Endothelial cell of umbilical vein (primary cell): ENCODE measurements around the gene RAB11FIP3. TPM values are rescaled to one million over a fixed set of nuclear protein-coding genes. Genes with fewer than 3 reads are reported as not detected.

Experiments
- BruUV-seq: library from RNA; stranded (reverse); fragments of 400-500 nt; replicated peaks from 2 replicates; lab custom pipeline; 2021; lab: Mats Ljungman, UMichigan
- CTCF ChIA-PET: fragments of 300-600, 350-600 bp; sonication (Branson Sonifier 250); formaldehyde crosslinking; loops from one replicate; lab custom pipeline; 2021; ENCODE audit warnings: antibody characterized with exemption, inconsistent platforms; lab: Charles Lee
- POLR2A ChIA-PET: fragments of 300-600, 350-600 bp; sonication (Branson Sonifier 250); formaldehyde crosslinking; loops from one replicate; lab custom pipeline; 2021; ENCODE audit warnings: antibody characterized with exemption, inconsistent platforms; lab: Charles Lee
- DNase-seq: peaks from one replicate; pipeline ENCODE4 v3.0.0-alpha.2; 2011; ENCODE audit warnings: low read depth, low spot score
- FAIRE-seq: peaks from 2 replicates; lab custom pipeline; 2011; peaks lifted over from hg19 to GRCh38; lab: Jason Lieb, UNC
- H2AFZ ChIP-seq: 2 replicates; pipeline ENCODE4 v1.6.0; 2012; ENCODE audit warnings: low read depth, low read length, control low read depth, inconsistent platforms
- H3K27ac ChIP-seq: 2 replicates; pipeline ENCODE4 v1.5.1; 2011; ENCODE audit warnings: low read depth, mild to moderate bottlenecking, control low read depth, low read length, moderate library complexity; ENCODE audit not compliant: insufficient read depth
- H3K27me3 ChIP-seq, 2 experiments: 2 replicates each; pipeline versions ENCODE4 v1.6.0 to v1.6.1; 2011; ENCODE audit warnings: low read length in 2 of 2, mixed read lengths in 1 of 2; ENCODE audit not compliant: control insufficient read depth in 2 of 2, insufficient read depth in 2 of 2
- H3K36me3 ChIP-seq, 2 experiments: 2 replicates in 1 of 2; 3 replicates in 1 of 2; pipeline ENCODE4 v1.5.1; 2011; ENCODE audit warnings: low read length in 2 of 2, mild to moderate bottlenecking in 1 of 2, moderate library complexity in 1 of 2; ENCODE audit not compliant: control insufficient read depth in 2 of 2, insufficient read depth in 2 of 2; ENCODE audit errors: extremely low read depth in 1 of 2
- H3K4me1 ChIP-seq: 3 replicates; pipeline ENCODE4 v1.5.1; 2011; ENCODE audit warnings: mild to moderate bottlenecking, low read length; ENCODE audit not compliant: control insufficient read depth, insufficient read depth; ENCODE audit errors: extremely low read depth
- H3K4me2 ChIP-seq: 2 replicates; pipeline ENCODE4 v1.6.1; 2011; ENCODE audit warnings: low read length, control low read depth, mixed read lengths; ENCODE audit not compliant: insufficient read depth
- H3K4me3 ChIP-seq, 3 experiments: fragments of 200-600 bp in 1 of 3; sonication (generic), shearing (Covaris generic) in 1 of 3; replicated peaks in 1 of 3; 2 replicates each; pipeline ENCODE4 v1.5.1; 2011 to 2016; ENCODE audit warnings: control low read depth in 3 of 3, low read length in 3 of 3, mild to moderate bottlenecking in 2 of 3, inconsistent platforms in 1 of 3, low read depth in 1 of 3, moderate library complexity in 1 of 3; ENCODE audit not compliant: insufficient read depth in 1 of 3
- H3K79me2 ChIP-seq: 2 replicates; pipeline ENCODE4 v1.6.0; 2012; ENCODE audit warnings: low read length, inconsistent platforms; ENCODE audit not compliant: control insufficient read depth, insufficient read depth
- H3K9ac ChIP-seq: replicated peaks from 2 replicates; pipeline ENCODE3; 2011; ENCODE audit warnings: low read length, control low read depth; ENCODE audit not compliant: insufficient read depth; ENCODE audit errors: extremely low read depth
- H3K9me1 ChIP-seq: replicated peaks from 3 replicates; pipeline ENCODE4 v1.6.0; 2011; ENCODE audit warnings: mild to moderate bottlenecking, low read length; ENCODE audit not compliant: control insufficient read depth, insufficient read depth; ENCODE audit errors: extremely low read depth
- H3K9me3 ChIP-seq: replicated peaks from 2 replicates; pipeline ENCODE4 v1.5.1; 2012; ENCODE audit warnings: low read length, inconsistent platforms; ENCODE audit not compliant: control insufficient read depth, insufficient read depth
- H4K20me1 ChIP-seq: replicated peaks from 2 replicates; pipeline ENCODE3; 2011; ENCODE audit warnings: mild to moderate bottlenecking, low read length; ENCODE audit not compliant: control insufficient read depth, insufficient read depth; ENCODE audit errors: extremely low read depth
- CTCF ChIP-seq, 2 donors: IDR thresholded peaks; 1 replicate in 1 of 2; 2 replicates in 1 of 2; pipeline ENCODE4 v1.5.1; 2011; ENCODE audit warnings: low read length in 2 of 2, mild to moderate bottlenecking in 2 of 2, moderate library complexity in 2 of 2, control low read depth in 1 of 2, inconsistent platforms in 1 of 2, low read depth in 1 of 2; ENCODE audit not compliant: insufficient read depth in 1 of 2; ENCODE audit errors: extremely low read depth in 1 of 2
- EZH2 ChIP-seq: IDR thresholded peaks from 2 replicates; pipeline ENCODE4 v1.6.1; 2012; ENCODE audit warnings: borderline replicate concordance, low read depth, mild to moderate bottlenecking, moderate library complexity, low read length, inconsistent platforms; ENCODE audit not compliant: severe bottlenecking
- GATA2 ChIP-seq: IDR thresholded peaks from 2 replicates; pipeline ENCODE4 v1.7.0; 2011; ENCODE audit warnings: low read depth, mild to moderate bottlenecking, moderate library complexity, mixed read lengths, low read length; ENCODE audit not compliant: insufficient read length, insufficient read depth
- JUN ChIP-seq: IDR thresholded peaks from 2 replicates; pipeline ENCODE4 v1.6.1; 2011; ENCODE audit warnings: borderline replicate concordance, low read depth; ENCODE audit not compliant: insufficient read length, insufficient read depth
- MAX ChIP-seq: IDR thresholded peaks from 2 replicates; pipeline ENCODE4 v1.6.1; 2011; ENCODE audit not compliant: insufficient read depth, insufficient read length
- MYC ChIP-seq: IDR thresholded peaks from one replicate; pipeline ENCODE4 v1.6.1; 2011; ENCODE audit warnings: mild to moderate bottlenecking, low read depth, low read length
- POLR2A ChIP-seq: IDR thresholded peaks from 2 replicates; pipeline ENCODE4 v1.6.1; 2012; ENCODE audit warnings: low read depth, mild to moderate bottlenecking, control low read depth, low read length
- POLR2AphosphoS5 ChIP-seq: IDR thresholded peaks from 2 replicates; pipeline ENCODE4 v1.6.1; 2012; ENCODE audit warnings: low read depth, mild to moderate bottlenecking, control low read depth, low read length, moderate library complexity; ENCODE audit not compliant: insufficient read depth
- dilution Hi-C: fragments of 300-500 bp; cut with MboI; formaldehyde crosslinking; loops from one replicate; pipeline ENCODE4 v1.15.0; 2019; ENCODE audit warnings: low sequenced_read_pairs; ENCODE audit not compliant: extremely low pct_ligation_motif_present
- intact Hi-C: fragments of 100-400 bp; cut with micrococcal nuclease; formaldehyde crosslinking; loops from one replicate; pipeline ENCODE4 v1.10.0; 2022
- polyA plus RNA-seq, 4 experiments: library from polyadenylated mRNA; depleted of rRNA in 3 of 4; stranded (reverse) in 3 of 4; unstranded in 1 of 4; fragments of >200 nt; gene quantifications; 2 replicates each; pipeline versions ENCODE4 v1.2.1 to v1.2.3, GENCODE V29; 2011 to 2012; ENCODE audit warnings: missing spikeins in 1 of 4
- total RNA-seq: library from RNA; stranded (reverse); gene quantifications from 2 replicates; pipeline ENCODE4 v1.2.3, GENCODE V29; 2021

Gene RAB11FIP3
- total and polyA plus RNA-seq, 2 donors (not counting 3 experiments of a cell fraction or from before 2014, with no cell fraction given), result 20.5 to 75.9 TPM

- no peak overlapping the region for H3K9ac ChIP-seq
- CTCF ChIA-PET, result interaction anchor here (0.7 to 1.3 kb wide), 10 partner anchors 10 to 125 kb away, joined by 3 to 11 read pairs (median 4); partner anchors contain the start of genes DECR2, MRPL28 and PGAP6
- H4K20me1 ChIP-seq, result no peaks in the 10 kb centered on the region
- no peaks in the 10 kb centered on the region for H3K27me3 ChIP-seq
- no TSS peak for BruUV-seq
- no peak overlapping the region for H3K4me2 ChIP-seq
- TF ChIP-seq EZH2 (no peak), JUN (no peak), POLR2AphosphoS5 (no peak), MYC (no peak), GATA2 (no peak), POLR2A (no peak), CTCF (IDR thresholded peaks at IDR 0.05; ENCODE audit: extremely low read depth in 1 of 2, insufficient read depth in 1 of 2, low read depth in 1 of 2, low read length in 2 of 2) (peak; percentile 49 to 54), MAX (no peak)
- H3K79me2 ChIP-seq, result no peaks in the 10 kb centered on the region
- no peaks in the 10 kb centered on the region for H3K9me1 ChIP-seq
- POLR2A ChIA-PET, result interaction anchor here (0.6 kb wide), 1 partner anchor 278 kb away, joined by 3 read pairs; no protein-coding TSS in a partner anchor
- FAIRE-seq (peak; percentile 66), DNase-seq (peak; percentile 49)
- intact Hi-C loops (loop anchor here (1.0 to 5.0 kb wide), 2 partner anchors 68 to 103 kb away; partner anchors contain the start of gene RAB11FIP3), dilution Hi-C loops (no loop called here)
- no peak overlapping the region for H3K4me3 ChIP-seq
- no peaks in the 10 kb centered on the region for H3K9me3 ChIP-seq
- no peak overlapping the region for H3K27ac ChIP-seq
- H2AFZ ChIP-seq, result no peak overlapping the region
- H3K36me3 ChIP-seq, result peaks cover 0 to 24% of the 10 kb centered on the region in 2 experiments
- H3K4me1 ChIP-seq, result no peaks in the 10 kb centered on the region
Observed at GRCh38 chr16:495127-495748, 69.8 kb downstream of the RAB11FIP3 start.
